DMS53 treated with DMSO at 0.1 percent for 48 hours (cell line): ENCODE measurements around the gene SPEM2.

Source experiments
- DNase-seq: peaks from one replicate; lab custom pipeline; 2025; ENCODE audit not compliant: unreplicated experiment; lab: John Stamatoyannopoulos, UW

SPEM2 gene

GRCh38 chr17:7403977-7404736 lies 21.3 kb upstream of the SPEM2 start, which contains the start of gene TMEM256:
TMEM256 (minus strand) TSS chr17:7404097; CDS start chr17:7404084, 13 bp downstream.
- DNase-seq: peak; percentile 100

- peak; percentile 36 for DNase-seq
Measured at GRCh38 chr17:7404737-7405349, 20.6 kb upstream of the SPEM2 start.

GRCh38 chr17:7405350-7406234 lies 19.8 kb upstream of the SPEM2 start:
- DNase-seq: no peak

GRCh38 chr17:7406235-7406825 lies 19.1 kb upstream of the SPEM2 start:
- DNase-seq: no peak

GRCh38 chr17:7407082-7407481 lies 18.3 kb upstream of the SPEM2 start:
- DNase-seq: no peak

DNA sequence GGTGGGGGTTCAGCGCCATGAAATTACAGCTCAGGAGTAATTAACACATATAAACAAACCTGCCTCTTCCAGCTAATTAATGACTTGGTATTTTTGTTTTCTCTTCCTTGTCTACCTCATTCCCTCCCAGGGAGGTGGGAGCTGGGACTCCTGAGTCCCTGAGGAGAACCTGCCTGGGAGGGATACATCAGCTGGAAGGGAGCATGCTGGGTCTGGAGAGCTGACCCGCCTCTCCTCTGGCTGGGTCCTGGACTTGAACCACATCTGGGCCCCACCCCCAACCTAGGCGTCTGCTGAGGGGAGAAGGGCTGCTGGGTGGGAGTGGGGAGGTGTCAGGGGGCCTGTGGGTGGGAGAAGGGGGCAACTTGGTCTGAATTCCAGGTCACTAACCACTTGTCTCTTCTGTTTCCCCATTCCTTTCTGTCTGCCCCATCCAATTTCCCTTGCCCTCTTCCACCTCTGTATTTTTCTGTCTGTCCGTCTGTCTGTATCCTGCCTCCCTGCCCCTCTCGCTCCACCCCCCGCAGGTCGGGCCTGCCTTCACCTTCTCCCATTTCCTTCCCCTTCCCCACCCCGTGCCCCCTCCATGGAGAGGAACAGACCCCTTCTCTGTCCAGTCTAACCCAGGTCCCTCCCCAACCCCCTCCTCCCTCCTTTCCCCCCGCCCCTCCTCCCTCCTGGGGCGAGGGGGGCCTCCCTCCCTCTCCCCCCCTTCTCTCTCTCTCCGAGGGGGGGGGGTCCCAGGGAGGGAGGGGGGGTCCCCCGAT lies 17.7 kb upstream of the SPEM2 start, which contains the start of gene NLGN2:
Gene NLGN2, plus strand, starts transcription at position 361 of the 767 bp plus-strand sequence. CDS start 411 bp downstream, outside the sequence.
- DNase-seq: no peak

GRCh38 chr17:7408252-7408727 lies 17.1 kb upstream of the SPEM2 start:
- no peak for DNase-seq

DNA sequence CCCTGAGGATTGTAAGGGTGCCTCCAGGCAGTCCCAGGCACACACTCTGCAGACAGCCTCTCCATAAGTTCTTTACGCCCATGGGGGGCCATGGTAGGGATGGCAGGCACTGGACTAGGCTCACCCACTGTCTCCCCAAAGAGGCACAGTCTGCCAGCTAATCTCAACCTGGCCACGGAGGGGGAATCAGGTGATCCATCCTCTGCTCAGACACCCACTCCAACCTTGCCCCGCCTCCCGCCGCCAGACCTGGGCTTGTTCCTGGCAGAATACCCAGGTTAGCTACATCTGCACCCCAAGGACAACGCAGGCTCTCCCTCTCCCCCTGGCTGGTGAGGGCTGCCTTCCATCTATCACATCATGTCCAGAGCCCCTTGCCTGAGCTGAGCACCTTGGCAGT lies 16.6 kb upstream of the SPEM2 start:
- DNase-seq: no peak

DNA sequence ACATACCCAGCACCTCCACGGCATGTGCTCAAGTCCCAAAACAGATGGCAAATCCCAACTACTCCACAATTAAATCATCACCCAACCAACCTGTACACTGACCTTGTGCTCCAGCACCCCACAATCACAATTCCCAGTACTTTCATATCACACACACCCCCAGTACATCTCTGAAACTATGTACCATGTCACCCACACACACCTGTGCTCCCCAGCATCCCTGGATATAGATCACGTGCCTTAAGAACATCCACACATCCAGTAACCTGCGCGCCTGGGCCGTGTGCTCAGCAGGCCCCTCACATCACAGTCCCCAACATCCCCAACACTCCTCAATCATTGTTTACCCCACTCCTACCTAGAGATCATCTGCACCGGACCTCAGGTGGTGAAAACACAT lies 15.7 kb upstream of the SPEM2 start:
- DNase-seq: no peak

GRCh38 chr17:7410634-7411426 lies 14.6 kb upstream of the SPEM2 start:
- DNase-seq: no peak

DNA sequence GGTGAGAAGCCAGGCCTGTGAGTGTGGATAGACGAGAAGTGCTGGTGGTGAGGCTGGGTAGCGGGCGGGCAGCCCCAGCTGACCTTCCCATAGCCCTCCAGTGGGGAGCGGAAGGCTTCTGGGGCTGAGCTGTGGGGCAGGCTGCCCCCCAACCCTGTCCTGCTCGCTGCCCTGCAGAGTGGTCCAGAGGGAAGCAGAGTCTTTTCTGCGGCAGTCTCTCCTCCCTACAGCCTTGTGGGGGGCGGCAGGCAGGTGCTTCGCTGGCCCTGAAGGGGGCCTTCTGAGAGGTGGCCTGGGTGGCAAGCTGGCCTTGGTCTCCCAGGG lies 14.0 kb upstream of the SPEM2 start:
- no peak for DNase-seq

DNA sequence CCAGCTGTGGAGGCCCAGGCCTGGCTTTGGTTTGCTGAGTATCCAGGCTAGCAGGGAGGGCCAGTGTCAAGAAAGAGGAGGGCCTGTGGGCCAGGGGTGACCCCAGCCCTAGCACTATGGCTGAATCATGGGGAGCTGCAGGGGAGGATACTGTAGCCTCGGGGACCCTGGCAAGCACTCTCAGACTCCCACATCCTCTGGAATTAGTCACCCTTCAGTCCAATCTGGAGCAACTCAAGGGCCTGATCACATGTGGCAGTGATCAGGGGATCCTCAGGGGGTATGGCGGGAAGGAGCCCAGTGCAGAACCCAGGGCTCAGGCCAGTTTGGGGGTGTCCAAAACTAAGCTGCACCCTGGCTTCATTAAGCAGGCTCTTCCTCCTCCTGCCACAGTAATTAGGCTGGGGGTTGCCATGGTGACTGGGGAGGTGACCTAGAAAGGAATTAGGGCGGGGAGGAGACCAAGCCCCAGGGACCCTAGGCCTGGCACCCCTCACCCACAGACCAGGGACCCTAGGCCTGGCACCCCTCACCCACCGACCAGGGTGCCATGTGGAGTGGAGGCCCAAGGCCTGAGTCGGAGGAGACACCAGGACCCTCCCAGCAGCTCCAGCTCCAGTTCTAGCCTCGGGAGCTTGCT lies 11.9 kb upstream of the SPEM2 start:
- DNase-seq: no peak

GRCh38 chr17:7414837-7415236 lies 10.6 kb upstream of the SPEM2 start:
- no peak for DNase-seq

GRCh38 chr17:7415784-7416183 lies 9.6 kb upstream of the SPEM2 start:
- no peak for DNase-seq

GRCh38 chr17:7416323-7416722 lies 9.1 kb upstream of the SPEM2 start:
- no peak for DNase-seq

- no peak for DNase-seq
Measured at GRCh38 chr17:7417056-7417655, 8.3 kb upstream of the SPEM2 start.

DNA sequence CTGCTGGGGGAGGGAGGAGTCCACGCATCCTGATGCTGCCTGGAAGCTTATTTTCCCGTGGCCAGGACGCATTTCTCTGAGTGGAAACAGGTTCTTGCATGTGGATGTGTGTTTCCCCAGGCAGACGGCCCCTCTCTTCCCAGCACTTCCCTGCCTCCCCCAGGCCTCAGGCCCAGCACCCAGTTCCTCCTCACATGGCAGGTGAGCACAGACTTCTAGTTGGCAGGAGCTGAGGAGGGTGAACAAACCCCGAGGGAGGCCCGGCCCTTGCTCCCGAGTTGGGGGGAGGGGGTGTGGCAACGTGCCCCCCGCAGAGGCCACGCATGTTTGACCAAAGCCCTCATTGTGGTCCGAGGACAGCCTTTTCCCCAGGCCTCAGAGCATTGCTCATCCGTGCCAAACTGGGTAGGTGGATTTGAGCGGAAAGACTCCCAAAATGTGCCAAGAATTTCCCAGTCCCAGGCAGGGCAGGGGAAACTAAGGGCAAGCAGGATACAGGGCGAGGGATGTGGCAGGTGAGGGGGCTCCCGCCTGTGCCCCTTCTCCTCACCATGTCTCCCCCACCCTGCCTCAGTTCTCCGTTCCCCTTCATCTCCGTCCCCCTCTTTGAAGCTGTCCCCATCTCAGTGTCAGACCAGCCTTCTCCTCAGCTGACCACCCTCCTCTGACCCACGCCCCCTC lies 6.8 kb upstream of the SPEM2 start:
- DNase-seq: no peak
